Measurements from ENCODE around the gene PDIA4.
"Not testable (repeated sequence)": the region's sequence is repeated elsewhere in the genome, so short reads cannot be mapped to it uniquely, and the experiment has no call there.

Gene PDIA4

GRCh38 chr7:149063476-149063875, 35.2 kb upstream of the PDIA4 start:
- no peaks in the 10 kb centered on the region for H3K9me3 ChIP-seq (ENCODE audit: control insufficient read depth, insufficient read depth, low read length)
- H3K27ac ChIP-seq (ENCODE audit: low read length): no peak overlapping the region
- no peaks in the 10 kb centered on the region for H3K36me3 ChIP-seq (ENCODE audit: control insufficient read depth, insufficient read depth, low read length)
- no peaks in the 10 kb centered on the region for H3K27me3 ChIP-seq (ENCODE audit: control insufficient read depth, insufficient read depth, low read length)
- no peak for DNase-seq (ENCODE audit: low read depth, low spot score)
- H3K4me1 ChIP-seq (ENCODE audit: control insufficient read depth, insufficient read depth, low read length): no peaks in the 10 kb centered on the region
- no peak overlapping the region for H3K4me3 ChIP-seq (ENCODE audit: low read length)

- DNase-seq (ENCODE audit: low read depth, low spot score); H3K36me3 ChIP-seq (ENCODE audit: control insufficient read depth, insufficient read depth, low read length); H3K4me3 ChIP-seq (ENCODE audit: low read length); H3K27ac ChIP-seq (ENCODE audit: low read length); H3K27me3 ChIP-seq (ENCODE audit: control insufficient read depth, insufficient read depth, low read length); H3K9me3 ChIP-seq (ENCODE audit: control insufficient read depth, insufficient read depth, low read length); H3K4me1 ChIP-seq (ENCODE audit: control insufficient read depth, insufficient read depth, low read length): not testable (repeated sequence)
- WGBS (ENCODE audit: insufficient coverage, insufficient read length): no CpG with 5 or more reads among the region's 10 CpGs
Measured at GRCh38 chr7:149062217-149062899, 34.1 kb upstream of the PDIA4 start.

- Histone ChIP-seq H3K4me3 (ENCODE audit: low read length) (no peak overlapping the region), H3K4me1 (ENCODE audit: control insufficient read depth, insufficient read depth, low read length) (no peaks in the 10 kb centered on the region), H3K27me3 (ENCODE audit: control insufficient read depth, insufficient read depth, low read length) (no peaks in the 10 kb centered on the region), H3K27ac (ENCODE audit: low read length) (no peak overlapping the region), H3K9me3 (ENCODE audit: control insufficient read depth, insufficient read depth, low read length) (no peaks in the 10 kb centered on the region), H3K36me3 (ENCODE audit: control insufficient read depth, insufficient read depth, low read length) (no peaks in the 10 kb centered on the region)
- no CpG with 5 or more reads among the region's 1 CpG for WGBS (ENCODE audit: insufficient coverage, insufficient read length)
- no peak for DNase-seq (ENCODE audit: low read depth, low spot score)
Measured at GRCh38 chr7:149060156-149060555, 31.9 kb upstream of the PDIA4 start.

- no peaks in the 10 kb centered on the region for H3K9me3 ChIP-seq (ENCODE audit: control insufficient read depth, insufficient read depth, low read length)
- H3K36me3 ChIP-seq (ENCODE audit: control insufficient read depth, insufficient read depth, low read length): no peaks in the 10 kb centered on the region
- WGBS (ENCODE audit: insufficient coverage, insufficient read length): no CpG with 5 or more reads among the region's 8 CpGs
- no peak overlapping the region for H3K27ac ChIP-seq (ENCODE audit: low read length)
- H3K4me1 ChIP-seq (ENCODE audit: control insufficient read depth, insufficient read depth, low read length): no peaks in the 10 kb centered on the region
- no peak for DNase-seq (ENCODE audit: low read depth, low spot score)
- H3K27me3 ChIP-seq (ENCODE audit: control insufficient read depth, insufficient read depth, low read length): no peaks in the 10 kb centered on the region
- no peak overlapping the region for H3K4me3 ChIP-seq (ENCODE audit: low read length)
Measured at GRCh38 chr7:149053885-149054284, 25.6 kb upstream of the PDIA4 start.

GRCh38 chr7:149053384-149053783, 25.1 kb upstream of the PDIA4 start:
- H3K4me3 ChIP-seq (ENCODE audit: low read length): no peak overlapping the region
- DNase-seq (ENCODE audit: low read depth, low spot score): no peak
- H3K27ac ChIP-seq (ENCODE audit: low read length): no peak overlapping the region
- no peaks in the 10 kb centered on the region for H3K9me3 ChIP-seq (ENCODE audit: control insufficient read depth, insufficient read depth, low read length)
- H3K36me3 ChIP-seq (ENCODE audit: control insufficient read depth, insufficient read depth, low read length): no peaks in the 10 kb centered on the region
- no CpG with 5 or more reads among the region's 1 CpG for WGBS (ENCODE audit: insufficient coverage, insufficient read length)
- no peaks in the 10 kb centered on the region for H3K27me3 ChIP-seq (ENCODE audit: control insufficient read depth, insufficient read depth, low read length)
- H3K4me1 ChIP-seq (ENCODE audit: control insufficient read depth, insufficient read depth, low read length): no peaks in the 10 kb centered on the region

GRCh38 chr7:149050941-149051340, 22.6 kb upstream of the PDIA4 start:
- Histone ChIP-seq H3K4me3 (ENCODE audit: low read length) (no peak overlapping the region), H3K36me3 (ENCODE audit: control insufficient read depth, insufficient read depth, low read length) (no peaks in the 10 kb centered on the region), H3K9me3 (ENCODE audit: control insufficient read depth, insufficient read depth, low read length) (no peaks in the 10 kb centered on the region), H3K27me3 (ENCODE audit: control insufficient read depth, insufficient read depth, low read length) (no peaks in the 10 kb centered on the region), H3K27ac (ENCODE audit: low read length) (no peak overlapping the region), H3K4me1 (ENCODE audit: control insufficient read depth, insufficient read depth, low read length) (no peaks in the 10 kb centered on the region)
- DNase-seq (ENCODE audit: low read depth, low spot score): no peak
- WGBS (ENCODE audit: insufficient coverage, insufficient read length): no CpG with 5 or more reads among the region's 3 CpGs

GRCh38 chr7:149048805-149049204, 20.5 kb upstream of the PDIA4 start:
- Histone ChIP-seq H3K27me3 (ENCODE audit: control insufficient read depth, insufficient read depth, low read length) (no peaks in the 10 kb centered on the region), H3K4me3 (ENCODE audit: low read length) (no peak overlapping the region)
- WGBS (ENCODE audit: insufficient coverage, insufficient read length): no CpG with 5 or more reads among the region's 3 CpGs

GRCh38 chr7:149046416-149046815, 18.1 kb upstream of the PDIA4 start:
- no peaks in the 10 kb centered on the region for H3K36me3 ChIP-seq (ENCODE audit: control insufficient read depth, insufficient read depth, low read length)
- DNase-seq (ENCODE audit: low read depth, low spot score): no peak
- no peak overlapping the region for H3K4me3 ChIP-seq (ENCODE audit: low read length)
- no peaks in the 10 kb centered on the region for H3K9me3 ChIP-seq (ENCODE audit: control insufficient read depth, insufficient read depth, low read length)
- no CpG with 5 or more reads among the region's 2 CpGs for WGBS (ENCODE audit: insufficient coverage, insufficient read length)
- H3K4me1 ChIP-seq (ENCODE audit: control insufficient read depth, insufficient read depth, low read length): no peaks in the 10 kb centered on the region
- no peak overlapping the region for H3K27ac ChIP-seq (ENCODE audit: low read length)
- no peaks in the 10 kb centered on the region for H3K27me3 ChIP-seq (ENCODE audit: control insufficient read depth, insufficient read depth, low read length)

More at GRCh38 chr7:149048805-149049204, 20.5 kb upstream of the PDIA4 start:
- DNase-seq (ENCODE audit: low read depth, low spot score): no peak
- no peaks in the 10 kb centered on the region for H3K9me3 ChIP-seq (ENCODE audit: control insufficient read depth, insufficient read depth, low read length)
- H3K27ac ChIP-seq (ENCODE audit: low read length): no peak overlapping the region
- H3K4me1 ChIP-seq (ENCODE audit: control insufficient read depth, insufficient read depth, low read length): no peaks in the 10 kb centered on the region
- no peaks in the 10 kb centered on the region for H3K36me3 ChIP-seq (ENCODE audit: control insufficient read depth, insufficient read depth, low read length)

- Histone ChIP-seq H3K4me1 (ENCODE audit: control insufficient read depth, insufficient read depth, low read length) (no peaks in the 10 kb centered on the region), H3K27ac (ENCODE audit: low read length) (no peak overlapping the region), H3K9me3 (ENCODE audit: control insufficient read depth, insufficient read depth, low read length) (no peaks in the 10 kb centered on the region), H3K27me3 (ENCODE audit: control insufficient read depth, insufficient read depth, low read length) (no peaks in the 10 kb centered on the region), H3K4me3 (ENCODE audit: low read length) (no peak overlapping the region), H3K36me3 (ENCODE audit: control insufficient read depth, insufficient read depth, low read length) (no peaks in the 10 kb centered on the region)
- DNase-seq (ENCODE audit: low read depth, low spot score): no peak
- no CpG with 5 or more reads among the region's 8 CpGs for WGBS (ENCODE audit: insufficient coverage, insufficient read length)
Measured at GRCh38 chr7:149043936-149044335, 15.6 kb upstream of the PDIA4 start.

- WGBS (ENCODE audit: insufficient coverage, insufficient read length): no CpG with 5 or more reads among the region's 5 CpGs
- Histone ChIP-seq H3K27me3 (ENCODE audit: control insufficient read depth, insufficient read depth, low read length) (no peaks in the 10 kb centered on the region), H3K27ac (ENCODE audit: low read length) (no peak overlapping the region), H3K4me1 (ENCODE audit: control insufficient read depth, insufficient read depth, low read length) (no peaks in the 10 kb centered on the region), H3K4me3 (ENCODE audit: low read length) (no peak overlapping the region), H3K9me3 (ENCODE audit: control insufficient read depth, insufficient read depth, low read length) (no peaks in the 10 kb centered on the region), H3K36me3 (ENCODE audit: control insufficient read depth, insufficient read depth, low read length) (no peaks in the 10 kb centered on the region)
- DNase-seq (ENCODE audit: low read depth, low spot score): no peak
Measured at GRCh38 chr7:149041350-149041749, 13.0 kb upstream of the PDIA4 start.

GRCh38 chr7:149038641-149039040, 10.3 kb upstream of the PDIA4 start:
- not testable (repeated sequence) for DNase-seq (ENCODE audit: low read depth, low spot score); H3K4me3 ChIP-seq (ENCODE audit: low read length); H3K27ac ChIP-seq (ENCODE audit: low read length); H3K4me1 ChIP-seq (ENCODE audit: control insufficient read depth, insufficient read depth, low read length); H3K27me3 ChIP-seq (ENCODE audit: control insufficient read depth, insufficient read depth, low read length); H3K36me3 ChIP-seq (ENCODE audit: control insufficient read depth, insufficient read depth, low read length); H3K9me3 ChIP-seq (ENCODE audit: control insufficient read depth, insufficient read depth, low read length)
- WGBS (ENCODE audit: insufficient coverage, insufficient read length): no CpG with 5 or more reads among the region's 32 CpGs

Measured in iPS DF 6.9 (cell line).